Endothelial cell (in vitro differentiated cells): ENCODE results near the gene DBI. TPM values are rescaled to one million over a fixed set of nuclear protein-coding genes. Genes with fewer than 3 reads are reported as not detected.

ENCODE experiments used
- DNase-seq: peaks from one replicate; pipeline ENCODE4 v3.0.0; 2021; ENCODE audit warnings: low spot score
- H3K27ac Mint-ChIP-seq: one replicate; pipeline ENCODE4 v1.8.0; 2021; ENCODE audit warnings: mixed read lengths, inconsistent platforms; ENCODE audit not compliant: unreplicated experiment
- H3K27me3 Mint-ChIP-seq: one replicate; pipeline ENCODE4 v1.8.0; 2021; ENCODE audit warnings: mild to moderate bottlenecking, moderate library complexity, mixed read lengths, inconsistent platforms; ENCODE audit not compliant: unreplicated experiment
- H3K36me3 Mint-ChIP-seq: one replicate; pipeline ENCODE4 v1.8.0; 2021; ENCODE audit warnings: mild to moderate bottlenecking, low read depth, mixed read lengths, inconsistent platforms; ENCODE audit not compliant: unreplicated experiment
- H3K4me1 Mint-ChIP-seq: one replicate; pipeline ENCODE4 v1.8.0; 2021; ENCODE audit warnings: mild to moderate bottlenecking, mixed read lengths, inconsistent platforms; ENCODE audit not compliant: unreplicated experiment
- H3K4me3 Mint-ChIP-seq: one replicate; pipeline ENCODE4 v1.8.0; 2021; ENCODE audit warnings: mild to moderate bottlenecking, mixed read lengths, inconsistent platforms; ENCODE audit not compliant: unreplicated experiment
- H3K9me3 Mint-ChIP-seq: one replicate; pipeline ENCODE4 v1.8.0; 2021; ENCODE audit warnings: mixed read lengths, inconsistent platforms; ENCODE audit not compliant: unreplicated experiment
- CTCF ChIP-seq: fragments of 200-600 bp; sonication (generic); IDR thresholded peaks from one replicate; pipeline ENCODE4 v1.5.0; 2021; ENCODE audit warnings: antibody characterized with exemption; ENCODE audit not compliant: unreplicated experiment
- total RNA-seq: library from RNA; stranded (reverse); fragmentation: NEBNext Ultra II Directional; extraction: Animal tissue kit (Norgen Biotek cat#: 25700); gene quantifications from one replicate; pipeline ENCODE4 v1.2.1, GENCODE V29; 2021; ENCODE audit not compliant: unreplicated experiment

Gene DBI
- total RNA-seq, 1 donor from 2014 or later = 180 TPM

DNA sequence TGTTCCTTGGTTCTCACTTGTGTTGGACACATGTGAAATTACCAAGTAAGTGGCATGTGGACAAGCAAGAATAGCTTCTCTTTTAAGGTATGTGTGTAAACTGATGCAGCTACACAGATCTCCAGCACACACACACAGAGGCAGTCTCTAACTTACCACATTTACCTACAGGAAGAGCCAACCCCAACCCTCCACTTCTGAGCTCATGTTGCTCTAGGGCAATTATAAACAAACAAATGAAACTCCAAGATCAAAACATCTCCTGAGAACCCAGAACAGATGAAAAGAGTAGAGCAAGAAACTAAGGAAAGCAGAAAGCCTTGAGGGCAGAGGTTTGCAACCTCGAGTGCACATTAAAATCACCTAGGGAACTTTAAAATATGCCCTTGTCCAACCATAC is 48.9 kb downstream of the DBI start:
- H3K36me3 Mint-ChIP-seq = no peaks in the 10 kb centered on the region
- no peaks in the 10 kb centered on the region for H3K27me3 Mint-ChIP-seq
- TF ChIP-seq CTCF = no peak
- DNase-seq = no peak
- no peak overlapping the region for H3K27ac Mint-ChIP-seq
- H3K4me1 Mint-ChIP-seq = no peaks in the 10 kb centered on the region
- H3K4me3 Mint-ChIP-seq = no peak overlapping the region
- no peaks in the 10 kb centered on the region for H3K9me3 Mint-ChIP-seq

- no peaks in the 10 kb centered on the region for H3K36me3 Mint-ChIP-seq
- no peak overlapping the region for H3K27ac Mint-ChIP-seq
- no peak overlapping the region for H3K4me3 Mint-ChIP-seq
- H3K4me1 Mint-ChIP-seq = no peaks in the 10 kb centered on the region
- H3K27me3 Mint-ChIP-seq = no peaks in the 10 kb centered on the region
- no peak for DNase-seq
- no peaks in the 10 kb centered on the region for H3K9me3 Mint-ChIP-seq
- TF ChIP-seq CTCF = no peak
These were observed 49.6 kb downstream of the DBI start for GRCh38 chr2:119416299-119416923.

DNA sequence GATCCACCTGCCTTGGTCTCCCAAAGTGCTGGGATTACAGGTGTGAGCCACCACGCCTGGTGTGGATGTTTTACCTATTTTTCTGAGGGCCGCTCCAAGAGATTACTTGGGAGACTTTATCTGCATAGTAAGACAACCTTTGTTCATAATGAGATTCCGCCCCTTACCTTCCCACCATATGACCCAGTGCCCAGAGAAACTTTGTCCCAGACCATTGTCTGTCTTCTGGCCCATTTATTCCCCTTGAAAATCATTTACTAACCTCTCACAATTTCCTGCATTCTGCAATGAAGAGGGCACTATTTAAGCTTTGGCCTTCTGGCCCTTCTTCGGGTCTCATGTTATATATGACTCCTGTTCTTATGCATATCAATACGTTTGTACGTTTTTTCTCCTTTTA is 51.1 kb downstream of the DBI start:
- no peak overlapping the region for H3K27ac Mint-ChIP-seq
- H3K4me3 Mint-ChIP-seq = no peak overlapping the region
- no peaks in the 10 kb centered on the region for H3K9me3 Mint-ChIP-seq
- no peaks in the 10 kb centered on the region for H3K4me1 Mint-ChIP-seq
- no peaks in the 10 kb centered on the region for H3K27me3 Mint-ChIP-seq
- no peak for DNase-seq
- TF ChIP-seq CTCF = no peak
- peaks cover 6% of the 10 kb centered on the region for H3K36me3 Mint-ChIP-seq

GRCh38 chr2:119419065-119419464 is 52.3 kb downstream of the DBI start:
- TF ChIP-seq CTCF = no peak
- peaks cover 6% of the 10 kb centered on the region for H3K36me3 Mint-ChIP-seq
- DNase-seq = no peak
- H3K27ac Mint-ChIP-seq = no peak overlapping the region
- H3K9me3 Mint-ChIP-seq = no peaks in the 10 kb centered on the region
- H3K4me3 Mint-ChIP-seq = no peak overlapping the region
- peaks cover 3% of the 10 kb centered on the region for H3K27me3 Mint-ChIP-seq
- H3K4me1 Mint-ChIP-seq = no peaks in the 10 kb centered on the region

GRCh38 chr2:119419803-119420508 is 53.2 kb downstream of the DBI start:
- TF ChIP-seq CTCF = no peak
- Mint-ChIP-seq H3K4me1 (peaks cover under 1% of the 10 kb centered on the region), H3K27ac (no peak overlapping the region)

More at GRCh38 chr2:119419803-119420508, 53.2 kb downstream of the DBI start:
- H3K27me3 Mint-ChIP-seq = peaks cover 3% of the 10 kb centered on the region
- no peaks in the 10 kb centered on the region for H3K9me3 Mint-ChIP-seq
- no peak for DNase-seq
- H3K36me3 Mint-ChIP-seq = peaks cover 6% of the 10 kb centered on the region
- H3K4me3 Mint-ChIP-seq = no peak overlapping the region
